Type B pancreatic cell (in vitro differentiated cells): ENCODE results near the gene ZNF564. TPM values are rescaled to one million over a fixed set of nuclear protein-coding genes. Genes with fewer than 3 reads are reported as not detected.
"Not testable (repeated sequence)": the region's sequence is repeated elsewhere in the genome, so short reads cannot be mapped to it uniquely, and the experiment has no call there.

Source experiments
- DNase-seq: peaks from one replicate; pipeline ENCODE4 v3.0.0; 2021; ENCODE audit warnings: mixed read lengths; ENCODE audit not compliant: unreplicated experiment; ENCODE audit errors: extremely low spot score
- H3K27ac Mint-ChIP-seq: 2 replicates; pipeline ENCODE4 v1.8.0; 2021; ENCODE audit warnings: mild to moderate bottlenecking, mixed read lengths
- H3K27me3 Mint-ChIP-seq: 2 replicates; pipeline ENCODE4 v1.8.0; 2021; ENCODE audit warnings: mixed read lengths
- H3K36me3 Mint-ChIP-seq: 2 replicates; pipeline ENCODE4 v1.8.0; 2021; ENCODE audit warnings: mixed read lengths
- H3K4me1 Mint-ChIP-seq: one replicate; pipeline ENCODE4 v1.8.0; 2021; ENCODE audit warnings: mixed read lengths; ENCODE audit not compliant: unreplicated experiment
- H3K4me3 Mint-ChIP-seq: 2 replicates; pipeline ENCODE4 v1.8.0; 2021; ENCODE audit warnings: mild to moderate bottlenecking, mixed read lengths
- H3K9me3 Mint-ChIP-seq: 2 replicates; pipeline ENCODE4 v1.8.0; 2021; ENCODE audit warnings: mixed read lengths
- CTCF ChIP-seq: fragments of 200-600 bp; sonication (generic); conservative IDR thresholded peaks from 2 replicates; pipeline ENCODE4 v1.5.0; 2021; ENCODE audit warnings: antibody characterized with exemption, mild to moderate bottlenecking
- total RNA-seq: library from RNA; stranded (reverse); gene quantifications from 2 replicates; pipeline ENCODE4 v1.2.1, GENCODE V29; 2021; ENCODE audit warnings: low replicate concordance

The ZNF564 gene
- total RNA-seq, 1 donor from 2014 or later = 14.5 TPM

GRCh38 chr19:12496480-12496879 lies 54.8 kb downstream of the ZNF564 start:
- Mint-ChIP-seq H3K4me3 (peak overlapping the region; percentile 95), H3K36me3 (no peaks in the 10 kb centered on the region), H3K27ac (no peak overlapping the region), H3K27me3 (no peaks in the 10 kb centered on the region), H3K4me1 (peaks cover 8% of the 10 kb centered on the region), H3K9me3 (no peaks in the 10 kb centered on the region)
- DNase-seq = no peak
- TF ChIP-seq CTCF = no peak

GRCh38 chr19:12495002-12495802 lies 56.1 kb downstream of the ZNF564 start:
- H3K36me3 Mint-ChIP-seq = no peaks in the 10 kb centered on the region
- no peaks in the 10 kb centered on the region for H3K27me3 Mint-ChIP-seq
- DNase-seq = peak; percentile 91
- peak; percentile 47 for TF ChIP-seq CTCF
- peak overlapping the region; percentile 93 for H3K27ac Mint-ChIP-seq
- H3K4me1 Mint-ChIP-seq = peaks cover 8% of the 10 kb centered on the region
- no peaks in the 10 kb centered on the region for H3K9me3 Mint-ChIP-seq
- H3K4me3 Mint-ChIP-seq = peak overlapping the region; percentile 95

GRCh38 chr19:12494260-12494860 lies 56.9 kb downstream of the ZNF564 start:
- Mint-ChIP-seq H3K9me3 (no peaks in the 10 kb centered on the region), H3K27me3 (no peaks in the 10 kb centered on the region), H3K4me1 (peaks cover 8% of the 10 kb centered on the region), H3K4me3 (peak overlapping the region; percentile 67), H3K36me3 (no peaks in the 10 kb centered on the region), H3K27ac (no peak overlapping the region)
- no peak for TF ChIP-seq CTCF
- DNase-seq = no peak

- not testable (repeated sequence) for DNase-seq, H3K27ac Mint-ChIP-seq, H3K9me3 Mint-ChIP-seq, H3K27me3 Mint-ChIP-seq
- peaks cover 12% of the 10 kb centered on the region for H3K36me3 Mint-ChIP-seq
- peak overlapping the region; percentile 43 for H3K4me3 Mint-ChIP-seq
- peaks cover 29% of the 10 kb centered on the region for H3K4me1 Mint-ChIP-seq
Observed at GRCh38 chr19:12486265-12486783, 65.0 kb downstream of the ZNF564 start.

- H3K36me3 Mint-ChIP-seq = peaks cover 12% of the 10 kb centered on the region
- H3K9me3 Mint-ChIP-seq = no peaks in the 10 kb centered on the region
- DNase-seq = no peak
- H3K4me1 Mint-ChIP-seq = peaks cover 29% of the 10 kb centered on the region
- peak overlapping the region; percentile 92 for H3K4me3 Mint-ChIP-seq
- H3K27me3 Mint-ChIP-seq = no peaks in the 10 kb centered on the region
- no peak overlapping the region for H3K27ac Mint-ChIP-seq
- no peak for TF ChIP-seq CTCF
Observed at GRCh38 chr19:12485571-12485970, 65.7 kb downstream of the ZNF564 start.

GRCh38 chr19:12485052-12485416 lies 66.2 kb downstream of the ZNF564 start:
- peaks cover 12% of the 10 kb centered on the region for H3K36me3 Mint-ChIP-seq
- H3K9me3 Mint-ChIP-seq = no peaks in the 10 kb centered on the region
- H3K4me1 Mint-ChIP-seq = peaks cover 29% of the 10 kb centered on the region
- peak overlapping the region; percentile 92 for H3K4me3 Mint-ChIP-seq
- peak overlapping the region; percentile 88 for H3K27ac Mint-ChIP-seq
- no peak for DNase-seq
- no peaks in the 10 kb centered on the region for H3K27me3 Mint-ChIP-seq
- no peak for TF ChIP-seq CTCF
